NT2/D1 (cell line): ENCODE data around the gene BMPR1A.

Source experiments
- DNase-seq: peaks from one replicate; pipeline ENCODE4 v3.0.0-alpha.2; 2011; ENCODE audit warnings: low read depth, low spot score
- H3K27me3 ChIP-seq: 2 replicates; pipeline ENCODE4 v1.6.0; 2011; ENCODE audit warnings: mild to moderate bottlenecking; ENCODE audit not compliant: insufficient read length, insufficient read depth
- H3K36me3 ChIP-seq: 2 replicates; pipeline ENCODE4 v1.6.1; 2011; ENCODE audit warnings: mild to moderate bottlenecking, low read length, mixed read lengths; ENCODE audit not compliant: insufficient read depth, insufficient read length
- H3K4me1 ChIP-seq: 2 replicates; pipeline ENCODE4 v1.5.1; 2011; ENCODE audit not compliant: insufficient read depth, insufficient read length
- H3K4me3 ChIP-seq: 2 replicates; pipeline ENCODE4 v1.5.1; 2011; ENCODE audit warnings: low read depth; ENCODE audit not compliant: insufficient read length
- H3K9ac ChIP-seq: 2 replicates; pipeline ENCODE4 v1.6.0; 2011; ENCODE audit warnings: low read depth; ENCODE audit not compliant: insufficient read length
- H3K9me3 ChIP-seq: 2 replicates; pipeline ENCODE4 v1.5.1; 2011; ENCODE audit warnings: mild to moderate bottlenecking, low read length; ENCODE audit not compliant: insufficient read depth
- SUZ12 ChIP-seq: IDR thresholded peaks from 2 replicates; pipeline ENCODE4 v1.6.1; 2011; ENCODE audit not compliant: insufficient read length, insufficient read depth; ENCODE audit errors: extremely low read depth
- YY1 ChIP-seq: IDR thresholded peaks from 2 replicates; pipeline ENCODE4 v1.6.1; 2011; ENCODE audit not compliant: insufficient read length, insufficient read depth
- ZNF274 ChIP-seq: IDR thresholded peaks from 2 replicates; pipeline ENCODE4 v1.6.1; 2011; ENCODE audit warnings: mild to moderate bottlenecking, low read depth, low read length

Gene BMPR1A

GRCh38 chr10:86959737-86960002 is 203.3 kb downstream of the BMPR1A start:
- no peaks in the 10 kb centered on the region for H3K36me3 ChIP-seq
- no peaks in the 10 kb centered on the region for H3K27me3 ChIP-seq
- H3K4me1 ChIP-seq, result peaks cover 68% of the 10 kb centered on the region
- H3K9ac ChIP-seq, result peak overlapping the region; percentile 64
- DNase-seq, result no peak
- no peak overlapping the region for H3K4me3 ChIP-seq
- no peaks in the 10 kb centered on the region for H3K9me3 ChIP-seq
- no peak for TF ChIP-seq SUZ12
- TF ChIP-seq YY1, result no peak
- no peak for TF ChIP-seq ZNF274

GRCh38 chr10:86960003-86960862 is 203.8 kb downstream of the BMPR1A start:
- DNase-seq, result no peak
- H3K27me3 ChIP-seq, result no peaks in the 10 kb centered on the region
- peaks cover 63% of the 10 kb centered on the region for H3K4me1 ChIP-seq
- H3K9ac ChIP-seq, result peak overlapping the region; percentile 64
- H3K4me3 ChIP-seq, result no peak overlapping the region
- TF ChIP-seq YY1 (no peak), ZNF274 (no peak)
- no peaks in the 10 kb centered on the region for H3K36me3 ChIP-seq
- H3K9me3 ChIP-seq, result no peaks in the 10 kb centered on the region

- H3K36me3 ChIP-seq, result no peaks in the 10 kb centered on the region
- DNase-seq, result no peak
- no peaks in the 10 kb centered on the region for H3K9me3 ChIP-seq
- H3K9ac ChIP-seq, result peak overlapping the region; percentile 50
- H3K27me3 ChIP-seq, result no peaks in the 10 kb centered on the region
- peaks cover 57% of the 10 kb centered on the region for H3K4me1 ChIP-seq
- H3K4me3 ChIP-seq, result no peak overlapping the region
- no peak for TF ChIP-seq YY1
- TF ChIP-seq ZNF274, result no peak
- no peak for TF ChIP-seq SUZ12
Observed at GRCh38 chr10:86960863-86961434, 204.5 kb downstream of the BMPR1A start.

GRCh38 chr10:86961481-86962091 is 205.2 kb downstream of the BMPR1A start:
- TF ChIP-seq SUZ12 (no peak), ZNF274 (no peak), YY1 (no peak)
- no peaks in the 10 kb centered on the region for H3K36me3 ChIP-seq
- H3K9me3 ChIP-seq, result no peaks in the 10 kb centered on the region
- DNase-seq, result no peak
- H3K27me3 ChIP-seq, result no peaks in the 10 kb centered on the region
- H3K4me3 ChIP-seq, result no peak overlapping the region
- peaks cover 53% of the 10 kb centered on the region for H3K4me1 ChIP-seq
- no peak overlapping the region for H3K9ac ChIP-seq

- Histone ChIP-seq H3K9me3 (no peaks in the 10 kb centered on the region), H3K4me3 (no peak overlapping the region), H3K27me3 (no peaks in the 10 kb centered on the region), H3K36me3 (no peaks in the 10 kb centered on the region), H3K9ac (no peak overlapping the region), H3K4me1 (peaks cover 51% of the 10 kb centered on the region)
- no peak for DNase-seq
- no peak for TF ChIP-seq YY1
- TF ChIP-seq ZNF274, result no peak
Observed at GRCh38 chr10:86962136-86962980, 205.9 kb downstream of the BMPR1A start.

- no peaks in the 10 kb centered on the region for H3K36me3 ChIP-seq
- no peaks in the 10 kb centered on the region for H3K9me3 ChIP-seq
- no peak for DNase-seq
- peaks cover 54% of the 10 kb centered on the region for H3K4me1 ChIP-seq
- TF ChIP-seq YY1 (no peak), ZNF274 (no peak), SUZ12 (no peak)
- H3K4me3 ChIP-seq, result no peak overlapping the region
- H3K9ac ChIP-seq, result no peak overlapping the region
- no peaks in the 10 kb centered on the region for H3K27me3 ChIP-seq
Observed at GRCh38 chr10:86962981-86963310, 206.5 kb downstream of the BMPR1A start.
